SH-SY5Y (cell line): ENCODE data around the gene GFPT1.

ENCODE experiments used
- GATA2 ChIP-seq: IDR thresholded peaks from 2 replicates; pipeline ENCODE4 v1.6.1; 2011; ENCODE audit warnings: mild to moderate bottlenecking, low read depth, low read length
- GATA3 ChIP-seq: IDR thresholded peaks from 2 replicates; pipeline ENCODE4 v1.6.1; 2011; ENCODE audit warnings: low read depth, mild to moderate bottlenecking, low read length, moderate library complexity

DNA sequence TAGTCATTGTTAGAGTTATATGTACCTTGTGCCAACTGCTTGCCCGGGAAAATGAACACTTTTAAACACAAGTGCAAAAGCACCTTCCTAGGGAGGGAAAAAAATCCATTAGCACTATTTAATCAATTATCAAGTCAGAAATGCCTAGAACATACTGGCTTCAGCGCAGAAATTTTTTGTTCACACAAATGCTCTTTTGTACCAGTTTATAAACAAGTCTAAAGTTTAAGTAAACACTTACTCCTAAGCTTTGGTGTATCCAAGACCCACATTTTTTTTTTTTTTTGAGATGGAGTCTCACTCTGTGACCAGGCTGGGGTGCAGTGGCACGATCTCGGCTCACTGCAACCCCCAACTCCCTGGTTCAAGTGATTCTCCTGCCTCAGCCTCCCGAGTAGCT, 30.6 kb downstream of the GFPT1 start:
- no peak for TF ChIP-seq GATA2
- no peak for TF ChIP-seq GATA3
